ENCODE measurements around the gene GABRG3.

The GABRG3 gene

DNA sequence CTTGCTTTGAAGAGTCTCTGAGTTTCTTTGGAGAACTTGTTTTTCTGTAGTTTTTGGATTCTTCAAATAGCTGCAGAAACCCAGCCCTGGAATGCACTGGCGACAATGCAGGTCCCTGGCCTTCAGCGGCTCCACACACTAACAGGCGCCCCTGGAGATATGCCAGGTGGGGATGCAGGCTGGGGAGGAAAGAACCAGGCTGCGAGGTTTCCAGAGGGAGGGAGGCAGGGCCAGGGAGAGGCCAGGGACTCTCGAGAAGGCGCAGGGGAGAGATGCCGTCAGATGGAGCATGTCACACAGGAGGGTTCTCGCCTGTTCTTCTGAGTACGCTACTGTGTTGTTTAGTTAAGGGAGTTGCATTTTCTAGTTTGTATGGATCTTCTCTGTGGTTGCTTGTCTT, 283.1 kb downstream of the GABRG3 start:
- no peak for DNase-seq

- no peak for DNase-seq
Observed at GRCh38 chr15:27254801-27255200, 283.8 kb downstream of the GABRG3 start.

GRCh38 chr15:27256446-27256845, 285.5 kb downstream of the GABRG3 start:
- DNase-seq, result no peak

DNA sequence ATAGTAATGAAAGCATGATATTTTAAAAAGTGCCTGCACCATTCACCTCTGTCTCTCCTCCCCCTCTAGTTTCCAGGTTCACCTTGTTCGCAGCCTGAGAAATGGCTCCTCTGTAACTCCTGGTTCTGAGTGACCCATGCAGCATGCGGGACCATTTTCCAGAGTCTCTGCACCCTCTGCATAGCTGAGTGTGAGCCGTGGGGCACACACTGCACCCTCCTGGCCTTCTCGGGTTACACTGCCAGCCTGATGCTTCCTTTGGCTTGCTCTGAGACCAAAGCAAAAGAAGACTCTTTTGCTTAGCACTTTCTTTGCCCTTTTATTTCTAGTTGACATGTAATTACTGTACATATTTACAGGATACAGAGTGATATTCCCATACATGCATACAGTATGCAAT, 287.3 kb downstream of the GABRG3 start:
- no peak for DNase-seq

- no peak for DNase-seq
Observed at GRCh38 chr15:27260523-27260922, 289.5 kb downstream of the GABRG3 start.

DNA sequence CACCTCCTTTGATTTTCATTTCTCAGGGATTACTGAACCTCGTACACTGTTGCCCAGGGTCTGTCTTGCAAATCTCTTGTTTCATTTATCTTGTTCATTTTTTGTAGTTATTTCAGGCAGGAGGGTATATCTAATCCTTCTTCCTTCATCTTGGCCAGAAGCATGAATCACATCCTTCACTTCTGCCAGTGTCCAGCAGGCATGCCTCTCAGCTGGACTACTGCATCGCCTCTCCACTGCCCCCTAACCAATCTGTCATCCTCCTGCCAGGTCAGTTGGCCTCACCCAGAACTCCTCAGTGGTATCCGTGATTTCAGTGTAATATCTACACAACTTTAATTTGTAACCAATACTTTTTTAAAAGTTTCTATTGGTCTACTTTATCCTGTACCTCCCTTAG, 297.9 kb downstream of the GABRG3 start:
- no peak for DNase-seq

GRCh38 chr15:27271258-27271657, 300.3 kb downstream of the GABRG3 start:
- DNase-seq, result no peak

DNA sequence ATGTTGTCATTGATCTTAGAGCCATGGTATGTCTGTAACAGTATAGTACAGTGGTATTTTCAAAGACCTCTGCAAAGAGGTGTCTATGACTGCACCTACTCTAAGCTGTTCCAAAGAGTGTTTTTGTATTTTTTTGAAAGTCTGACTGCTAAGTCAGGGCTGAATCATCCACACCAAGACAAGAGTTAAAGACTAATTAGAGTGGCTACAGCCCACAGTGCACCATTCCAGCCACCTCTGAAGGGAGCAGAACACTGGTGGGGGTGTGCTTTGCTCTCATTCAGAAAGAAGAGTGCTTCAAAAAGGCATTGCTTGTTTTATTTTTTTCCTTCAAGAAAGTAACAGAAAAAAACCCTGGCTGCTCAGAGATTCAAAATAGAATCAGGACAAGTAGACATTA, 301.4 kb downstream of the GABRG3 start:
- DNase-seq, result no peak

- no peak for DNase-seq
Observed at GRCh38 chr15:27273506-27273905, 302.5 kb downstream of the GABRG3 start.

DNA sequence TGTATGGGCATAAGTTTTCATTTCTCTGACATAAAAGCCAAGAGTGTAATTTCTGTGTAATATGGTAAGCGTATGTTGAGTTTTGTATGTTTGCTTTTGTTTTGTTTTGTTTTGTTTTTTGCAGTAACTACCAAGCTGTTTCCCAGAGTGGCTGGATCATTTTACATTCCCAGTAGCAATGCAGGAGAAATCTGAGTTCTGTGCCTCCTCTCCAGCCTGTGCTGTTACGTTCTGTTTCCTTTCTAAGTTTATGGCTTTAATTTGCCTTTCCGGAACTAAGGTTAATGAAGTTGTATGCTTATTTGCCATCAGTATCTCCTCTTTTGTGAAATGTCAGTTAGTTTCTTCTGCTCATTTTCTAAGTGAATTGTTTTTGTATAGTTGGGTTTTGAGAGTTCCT, 307.8 kb downstream of the GABRG3 start:
- no peak for DNase-seq

- DNase-seq, result no peak
Observed at GRCh38 chr15:27292641-27293040, 321.7 kb downstream of the GABRG3 start.

GRCh38 chr15:27293607-27294006, 322.6 kb downstream of the GABRG3 start:
- no peak for DNase-seq

DNA sequence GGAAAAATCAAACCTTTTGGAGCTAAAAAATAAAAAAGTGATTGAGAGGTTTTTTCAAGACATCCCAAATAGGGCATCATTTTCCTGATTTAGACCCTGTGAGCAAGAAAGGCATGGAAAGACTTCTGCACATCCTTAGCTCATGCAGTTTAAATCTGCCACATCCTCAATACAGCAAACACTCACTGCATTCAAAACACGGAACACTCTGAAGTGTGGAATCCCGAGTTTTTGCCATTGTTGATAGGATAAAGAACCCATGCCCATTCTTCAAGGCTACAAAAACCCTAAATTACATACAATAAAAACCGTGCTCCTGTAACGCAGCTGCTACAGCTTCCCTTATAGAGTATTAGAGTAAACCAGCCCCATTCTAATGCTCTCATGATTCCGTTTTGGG, 346.8 kb downstream of the GABRG3 start:
- no peak for DNase-seq

DNA sequence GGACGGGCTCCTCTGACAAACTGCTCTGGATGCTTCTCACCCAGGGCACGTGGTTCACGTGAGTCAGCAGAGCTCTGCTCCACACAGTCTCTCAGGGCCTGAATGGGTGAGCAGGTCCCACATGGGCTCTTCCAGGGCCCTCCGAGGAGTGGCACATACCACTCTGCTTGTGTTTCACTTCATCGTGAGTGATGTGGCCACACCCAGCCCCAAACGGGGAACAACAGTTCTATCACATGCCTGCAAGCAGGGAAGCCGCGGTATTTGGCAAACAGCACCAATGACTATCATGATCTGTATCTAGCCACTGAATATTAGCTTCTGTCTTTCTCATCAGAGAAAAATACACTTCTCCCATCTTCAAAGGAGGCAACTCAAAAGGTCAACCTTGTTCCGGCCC, 352.8 kb downstream of the GABRG3 start:
- no peak for DNase-seq

DNA sequence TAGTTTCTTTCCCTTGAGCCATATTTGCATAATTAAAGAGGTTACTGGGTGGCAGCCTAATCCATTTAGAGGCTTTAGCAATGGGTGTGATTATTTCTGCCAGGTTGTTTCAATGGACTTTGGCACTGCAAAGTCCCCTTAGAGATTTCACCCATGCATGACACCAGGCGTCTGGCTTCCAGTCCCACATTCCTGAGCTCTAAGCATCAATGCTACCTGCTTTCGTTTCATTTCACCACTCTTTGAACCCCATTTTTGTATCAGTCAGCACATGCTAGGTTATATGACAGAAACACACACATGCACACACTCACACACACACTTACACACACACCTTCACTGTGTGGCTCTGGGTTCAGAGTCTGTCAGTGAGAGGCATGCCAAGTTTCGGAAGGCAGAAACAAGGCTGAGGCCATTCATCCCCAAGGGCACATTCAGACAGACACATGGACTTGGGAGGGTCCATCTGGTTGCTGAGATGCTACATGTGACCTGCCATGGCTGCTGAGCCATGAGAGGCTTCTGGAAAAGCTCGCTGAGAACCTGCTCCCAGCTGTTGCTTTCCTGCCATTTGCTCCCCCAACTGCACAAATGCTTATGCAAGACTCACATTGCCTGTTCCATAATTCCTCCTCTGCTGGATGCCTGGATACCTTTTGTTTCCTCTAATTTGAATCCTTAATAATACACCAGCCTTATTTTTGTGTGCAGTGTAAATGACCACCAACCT, 354.1 kb downstream of the GABRG3 start:
- DNase-seq, result no peak

DNA sequence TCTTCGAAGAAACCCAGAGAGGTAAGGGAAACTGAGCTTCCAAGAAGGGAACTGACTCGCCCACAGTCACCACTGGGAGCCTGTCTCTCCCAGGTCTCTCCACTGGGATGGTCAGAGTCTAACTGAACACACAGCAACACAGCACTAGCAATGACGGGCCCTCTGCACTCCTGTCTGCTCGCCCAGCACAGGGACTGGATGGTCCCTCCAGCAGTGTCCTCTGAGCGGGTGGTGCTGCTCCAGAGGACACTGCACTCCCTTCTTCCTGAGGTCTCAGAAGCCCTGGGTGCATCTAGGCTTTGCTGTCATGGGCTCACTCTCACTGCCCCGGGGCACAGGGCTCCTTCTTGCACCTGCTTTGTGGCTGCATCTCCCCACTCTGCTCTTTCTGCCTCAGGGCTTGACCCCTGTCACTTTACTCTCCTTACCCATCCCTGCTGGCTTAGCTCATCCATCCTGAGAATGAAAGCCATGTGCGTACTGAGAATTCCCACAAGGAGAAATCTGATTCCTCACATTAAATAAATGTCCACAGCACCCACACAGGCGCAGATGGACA, 356.6 kb downstream of the GABRG3 start:
- no peak for DNase-seq

DNA sequence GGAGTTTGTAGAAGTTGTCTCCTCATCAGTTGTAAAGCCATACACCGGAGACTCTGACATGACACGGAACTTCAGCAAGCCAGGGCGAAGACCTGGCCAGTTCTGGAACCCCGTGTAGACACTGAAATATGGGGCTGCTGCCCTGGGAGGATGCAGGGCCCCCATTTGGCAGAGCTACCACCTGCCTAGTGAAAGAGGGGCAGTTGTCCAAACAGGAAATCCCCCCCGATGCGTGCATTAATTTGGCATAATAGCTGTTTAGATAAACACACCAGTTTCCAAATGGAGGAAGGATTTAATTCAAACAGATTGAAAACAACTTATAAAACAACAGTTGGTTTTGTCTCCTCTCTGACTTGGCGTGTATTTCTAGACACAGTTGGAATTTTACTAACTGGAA, 357.2 kb downstream of the GABRG3 start:
- DNase-seq, result no peak

DNA sequence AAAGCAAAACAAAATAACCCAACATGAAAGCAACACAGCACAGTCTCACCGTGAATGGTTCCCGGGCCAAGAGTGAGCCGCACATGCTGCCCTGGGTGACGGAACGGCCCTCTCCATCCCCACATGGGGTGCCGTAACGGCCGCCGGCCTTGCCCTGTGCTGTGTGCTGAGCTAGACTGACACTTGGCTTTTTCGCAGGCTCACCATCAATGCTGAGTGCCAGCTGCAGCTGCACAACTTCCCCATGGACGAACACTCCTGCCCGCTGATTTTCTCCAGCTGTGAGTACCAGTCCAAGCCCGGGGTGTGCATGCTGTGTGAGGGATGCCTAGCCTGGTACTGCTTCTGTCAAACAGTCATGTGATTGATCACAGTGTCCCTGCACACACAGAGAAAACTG, 357.6 kb downstream of the GABRG3 start:
- DNase-seq, result no peak

DNA sequence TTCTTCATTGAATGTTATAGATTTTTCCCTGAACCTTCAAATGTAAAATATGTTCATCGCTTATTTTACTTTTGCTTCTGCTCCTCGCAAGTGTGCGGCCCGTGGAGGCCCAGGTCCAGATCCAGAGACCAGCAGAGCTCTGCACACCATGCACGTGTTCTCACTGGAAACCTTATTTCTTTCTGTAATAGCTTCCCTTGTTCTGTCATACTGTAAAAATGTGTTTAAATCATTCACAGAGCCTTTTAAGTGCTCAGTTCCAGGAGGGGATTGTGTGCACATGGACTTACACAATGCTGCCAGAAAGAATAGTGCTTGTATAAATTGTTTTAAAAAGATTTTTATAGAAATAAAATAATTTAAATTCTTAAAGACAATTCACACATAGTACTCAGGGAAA, 359.3 kb downstream of the GABRG3 start:
- no peak for DNase-seq

DNA sequence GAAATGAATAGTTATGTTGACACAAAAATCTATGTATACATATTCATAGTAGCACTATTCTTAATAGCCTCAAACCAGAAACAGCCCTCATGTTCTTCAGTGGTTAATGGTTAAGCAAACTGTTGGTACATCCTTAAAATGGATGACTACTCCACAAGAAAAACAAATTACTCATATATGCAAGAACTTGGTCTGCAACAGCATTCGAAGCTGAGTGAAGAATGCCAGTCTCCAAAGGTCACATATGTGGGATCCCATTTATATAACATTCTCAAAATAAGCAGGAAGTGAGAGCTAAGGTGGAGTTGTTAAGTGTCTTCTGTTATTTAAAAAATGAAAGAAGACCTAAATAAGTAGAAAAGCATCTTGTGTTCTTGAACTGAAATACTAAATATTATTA, 365.7 kb downstream of the GABRG3 start:
- DNase-seq, result no peak

GRCh38 chr15:27339138-27339537, 368.2 kb downstream of the GABRG3 start:
- no peak for DNase-seq

- no peak for DNase-seq
Observed at GRCh38 chr15:27341780-27342343, 370.9 kb downstream of the GABRG3 start.

DNA sequence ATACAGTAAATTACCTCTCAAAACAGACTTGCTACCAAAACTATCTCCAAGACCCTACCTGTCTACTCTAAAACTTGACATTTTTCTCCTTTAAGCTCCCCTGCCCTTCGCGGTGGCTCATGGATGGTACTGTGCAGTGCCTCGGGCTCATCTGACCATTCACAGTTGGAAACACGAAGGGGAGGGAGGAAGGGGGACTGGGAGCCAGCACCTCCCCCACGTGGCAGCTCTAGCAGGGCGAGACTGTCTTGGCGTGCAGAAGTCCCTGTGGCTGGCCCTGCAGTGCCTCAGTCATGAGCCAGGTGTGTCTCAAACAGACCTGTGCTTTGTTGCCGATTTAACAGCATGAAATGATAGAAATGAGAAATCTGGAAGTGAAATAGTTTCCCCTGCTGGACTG, 372.0 kb downstream of the GABRG3 start:
- DNase-seq, result no peak

DNA sequence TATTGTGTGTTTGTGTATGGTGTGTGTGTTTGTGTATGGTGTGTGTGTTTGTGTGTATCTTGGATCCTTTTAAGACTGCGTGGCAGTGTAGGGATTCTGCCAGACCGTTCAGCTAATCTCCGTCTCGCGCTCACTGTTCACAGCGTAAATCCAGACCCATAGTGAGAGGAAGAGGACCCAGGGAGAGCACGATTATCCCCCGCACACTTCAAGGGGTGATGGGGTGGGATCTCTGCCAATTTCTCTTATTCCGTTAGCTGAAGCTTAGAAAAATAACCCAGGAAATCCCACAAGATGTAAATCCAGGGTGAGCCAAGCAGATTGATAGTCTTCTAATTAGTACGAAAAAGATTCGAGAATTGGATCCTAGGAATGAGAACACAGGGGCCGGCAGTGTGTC, 381.2 kb downstream of the GABRG3 start:
- no peak for DNase-seq

- no peak for DNase-seq
Observed at GRCh38 chr15:27353856-27354255, 382.9 kb downstream of the GABRG3 start.
